Glomerular visceral epithelial cell (primary cell): ENCODE measurements around the gene RTN4R.

ENCODE experiments used
- DNase-seq: peaks from one replicate; pipeline ENCODE4 v3.0.0-alpha.2; 2016; ENCODE audit errors: extremely low spot score

The RTN4R gene

DNA sequence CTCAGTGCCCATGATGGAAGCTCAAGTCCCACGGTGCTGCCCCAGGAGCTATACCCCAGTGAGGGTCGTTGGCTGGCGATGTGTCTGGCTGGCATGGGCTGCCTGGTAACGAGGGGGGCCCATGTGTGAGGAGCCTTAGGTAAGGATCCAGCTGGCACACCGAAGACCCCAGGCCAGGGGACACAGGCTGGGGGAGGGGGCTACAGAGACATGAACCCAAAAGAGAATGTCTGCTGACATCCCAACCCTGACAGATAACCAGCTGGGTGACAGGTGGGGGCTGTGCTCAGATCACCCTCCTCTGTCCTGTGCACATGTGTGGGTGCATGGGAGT lies 39.2 kb downstream of the RTN4R start:
- DNase-seq, result no peak

DNA sequence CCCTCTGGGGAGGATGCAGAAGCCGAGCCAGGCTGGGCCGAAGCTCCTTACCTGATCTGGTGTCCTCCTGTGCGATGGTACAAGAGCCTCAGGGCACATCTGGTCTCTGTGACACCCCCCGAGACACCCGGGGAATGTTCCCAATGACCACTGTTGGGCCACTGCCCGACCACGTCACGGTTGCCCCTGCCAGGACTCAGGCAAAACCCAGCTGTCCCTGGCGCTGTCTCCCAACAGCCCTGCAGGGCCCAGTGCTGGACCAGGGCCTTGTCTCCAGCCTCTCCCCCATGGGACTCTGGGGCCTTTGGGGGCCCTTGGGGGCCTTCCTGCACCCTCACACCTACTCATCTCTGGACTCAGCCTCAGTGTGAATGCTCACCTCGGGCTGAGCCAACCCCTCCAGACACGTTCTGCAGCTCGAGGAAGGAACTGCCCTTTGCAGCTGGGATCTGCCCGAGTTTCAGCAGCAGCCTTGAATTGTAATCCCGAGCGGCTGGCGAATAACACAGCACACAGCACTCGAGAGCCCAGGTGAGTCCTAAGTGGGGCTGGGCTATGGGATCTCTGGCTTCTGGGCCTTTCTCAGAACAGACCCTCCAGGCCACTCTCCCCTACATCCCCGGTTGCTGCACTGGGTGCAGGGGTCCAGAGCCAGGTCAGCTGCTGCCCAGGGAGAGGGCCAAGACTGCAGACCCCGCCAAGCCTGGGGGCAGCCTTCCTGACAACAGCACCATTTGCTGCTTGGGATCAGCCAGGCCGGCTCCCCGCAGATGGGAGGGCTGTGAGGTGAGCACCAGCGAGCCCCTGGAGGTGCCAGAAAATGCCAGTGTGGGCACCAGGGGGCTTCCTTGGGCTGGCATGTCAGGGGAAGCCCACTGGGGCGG lies 39.8 kb downstream of the RTN4R start:
- DNase-seq, result no peak

DNA sequence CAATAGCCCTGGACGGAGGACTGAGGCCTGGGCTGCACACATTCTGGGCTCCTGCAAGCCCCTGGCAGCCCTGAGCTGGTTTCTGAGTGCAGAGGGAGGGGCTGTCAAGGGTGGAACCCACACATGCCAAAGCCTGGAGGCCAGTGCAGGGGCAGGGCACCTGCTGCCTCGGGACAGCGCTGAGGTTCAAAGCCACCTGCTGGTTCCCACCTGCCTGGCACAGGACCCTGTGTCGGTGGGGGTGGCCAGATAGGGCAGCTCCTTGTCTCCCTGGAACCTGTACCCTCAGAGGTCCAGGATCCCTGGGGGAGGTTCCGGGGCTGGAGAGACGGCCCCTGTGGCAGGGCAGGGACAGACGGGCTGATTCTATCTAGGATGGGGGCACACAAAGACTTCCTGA lies 40.8 kb downstream of the RTN4R start:
- no peak for DNase-seq

DNA sequence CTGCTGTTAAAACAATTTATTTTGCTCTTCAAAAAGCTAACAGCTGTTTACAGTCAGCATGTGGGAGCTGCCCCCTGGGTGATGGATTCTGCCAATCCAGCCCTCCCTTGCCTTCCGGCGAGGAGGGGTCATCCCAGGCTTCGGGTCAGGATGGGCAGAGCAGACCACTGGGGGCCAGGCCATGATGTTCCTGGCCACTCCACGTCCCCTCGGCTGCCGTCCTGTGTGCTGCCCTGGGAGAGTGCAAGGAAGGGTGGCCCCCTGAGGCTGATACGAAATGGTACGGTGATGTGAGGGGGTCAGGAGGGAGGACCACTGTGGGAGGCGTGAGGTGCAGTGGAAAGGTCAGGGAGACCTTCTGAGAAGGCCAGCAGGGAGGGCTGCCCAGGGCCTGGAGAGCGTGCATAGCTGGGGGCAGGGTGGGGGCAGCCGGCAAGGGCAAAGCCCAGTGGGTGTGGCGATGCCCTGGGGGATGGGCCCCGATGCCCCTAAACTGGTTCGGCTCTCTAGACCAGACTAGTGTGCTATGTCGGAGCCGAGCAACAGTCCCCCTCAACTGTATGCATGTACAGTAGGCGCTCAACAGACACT lies 41.3 kb downstream of the RTN4R start:
- no peak for DNase-seq

DNA sequence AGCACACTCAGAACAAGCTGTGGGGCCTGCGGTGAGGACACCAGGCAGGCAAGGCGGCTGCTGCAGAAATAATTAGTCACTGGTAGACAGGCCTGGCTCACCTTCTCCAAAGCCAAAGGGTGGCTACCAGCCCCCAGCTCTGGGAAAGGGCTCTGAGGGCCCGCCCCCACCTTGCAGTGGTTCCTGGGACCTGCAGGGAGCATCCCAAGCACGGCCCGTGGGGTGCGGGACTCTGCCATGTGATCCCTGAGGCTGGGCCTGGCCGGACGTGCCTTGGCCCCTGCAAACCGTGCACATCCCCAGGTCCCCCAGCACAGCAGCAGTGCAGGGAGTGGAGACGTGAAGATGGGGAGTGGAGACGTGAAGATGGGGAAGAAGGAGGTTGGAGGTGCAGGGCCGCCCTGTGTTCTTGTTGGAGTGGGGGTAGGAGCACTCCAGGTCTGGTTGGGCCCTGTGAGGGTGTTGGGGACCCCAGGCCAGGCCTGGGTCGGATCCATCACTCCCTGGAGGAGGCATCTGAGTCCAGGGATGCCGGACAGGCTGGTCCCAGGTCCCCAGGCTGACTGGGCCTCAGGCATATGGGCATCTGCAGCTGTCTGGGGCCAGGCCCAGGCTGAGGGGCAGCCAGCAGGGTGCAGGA lies 41.9 kb downstream of the RTN4R start:
- no peak for DNase-seq

DNA sequence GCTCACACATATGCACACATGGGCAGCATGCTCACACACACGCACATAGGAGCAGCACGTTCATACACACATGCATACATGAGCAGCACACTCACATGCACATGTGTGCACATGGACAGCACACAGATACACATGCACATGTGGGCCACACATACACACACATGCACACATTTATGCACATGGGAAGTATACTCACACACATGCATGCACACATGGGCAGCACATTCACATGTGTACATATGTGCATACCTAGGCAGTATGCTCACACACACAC lies 42.5 kb downstream of the RTN4R start:
- DNase-seq, result no peak

DNA sequence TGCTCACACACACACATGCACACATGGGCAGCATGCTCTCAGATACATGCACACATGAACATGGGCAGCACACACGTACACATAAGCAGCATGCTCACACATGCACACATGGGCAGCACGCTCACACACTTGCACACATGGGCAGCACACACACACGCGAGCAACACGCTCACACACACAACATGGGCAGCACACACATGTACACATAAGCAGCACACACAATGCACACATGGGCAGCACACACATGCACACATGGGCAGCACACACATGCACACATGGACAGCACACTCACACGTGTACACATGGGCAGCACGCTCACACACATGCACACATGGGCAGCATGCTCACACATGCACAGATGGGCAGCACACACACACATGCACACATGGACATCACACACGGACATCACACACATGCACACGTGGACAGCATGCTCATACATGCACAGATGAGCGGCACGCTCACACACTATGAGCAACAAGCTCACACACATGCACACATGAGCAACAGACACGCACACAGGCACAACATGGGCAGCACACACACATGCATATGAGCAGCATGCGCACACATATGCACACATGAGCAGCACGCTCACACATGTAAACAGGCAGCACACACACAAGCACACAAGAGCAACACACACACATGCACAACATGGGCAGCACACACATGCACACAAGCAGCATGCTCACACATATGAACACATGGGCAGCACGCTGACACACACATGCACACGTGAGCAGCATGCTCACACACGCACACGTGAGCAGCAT lies 43.0 kb downstream of the RTN4R start:
- no peak for DNase-seq

DNA sequence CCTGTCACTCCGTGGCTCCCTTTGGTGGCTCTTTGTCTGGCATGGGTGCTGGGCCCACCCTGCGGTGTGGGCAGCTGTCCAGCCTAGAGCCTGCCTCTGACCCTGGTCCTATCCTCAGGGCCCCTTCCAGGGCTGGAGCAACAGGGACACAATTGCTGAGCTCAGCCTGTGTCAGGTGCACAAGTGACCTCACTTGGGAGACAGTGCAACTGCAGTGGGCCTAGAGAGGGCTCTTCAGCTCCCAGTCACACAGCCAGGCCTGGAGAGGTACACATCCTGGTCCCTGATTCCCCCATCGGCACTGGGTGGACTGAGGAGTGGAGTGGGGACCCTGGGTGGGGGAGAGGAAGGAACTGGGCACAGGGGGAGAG lies 43.9 kb downstream of the RTN4R start:
- DNase-seq, result no peak

DNA sequence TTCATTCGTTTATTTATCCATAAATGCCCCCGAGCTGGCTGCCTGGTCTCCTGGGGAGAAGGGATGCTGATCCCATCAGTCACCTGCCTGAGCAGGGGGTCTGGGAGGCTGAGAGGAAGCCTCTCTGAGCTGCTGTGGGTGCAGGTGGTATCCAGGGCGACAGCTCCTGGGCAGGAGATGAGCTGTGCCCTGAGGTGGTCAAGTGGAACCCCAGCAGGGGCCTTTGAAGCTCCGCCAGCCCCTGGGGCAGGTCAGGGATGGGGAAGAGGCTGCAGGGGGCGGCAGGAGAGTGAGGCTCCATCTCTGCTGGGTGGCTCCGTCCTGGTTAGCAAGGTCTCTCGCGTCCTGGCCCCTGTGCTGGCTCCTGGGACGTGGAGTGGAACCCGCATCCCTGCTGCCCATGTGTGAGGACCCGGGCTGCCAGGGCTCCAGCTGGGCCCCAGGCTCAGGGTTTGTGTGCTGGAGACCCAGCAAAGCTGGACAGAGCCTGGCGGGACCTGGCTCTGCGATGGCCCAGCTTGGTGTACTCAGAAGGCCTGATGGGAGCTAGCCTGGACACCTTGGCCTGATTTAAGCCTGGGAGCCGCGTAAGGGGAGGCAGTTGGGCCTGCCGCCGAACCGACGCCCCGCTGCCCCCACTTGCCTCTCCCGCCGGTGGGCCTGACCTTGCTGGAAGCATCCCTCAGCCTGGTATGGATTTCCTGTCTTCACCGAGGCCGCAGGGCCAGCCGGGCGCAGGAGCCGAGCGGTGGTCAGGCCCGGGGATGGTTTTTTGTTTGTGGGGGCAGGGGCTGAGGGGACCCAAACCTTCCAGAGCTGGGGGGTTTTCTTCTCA lies 44.5 kb downstream of the RTN4R start:
- DNase-seq, result no peak

DNA sequence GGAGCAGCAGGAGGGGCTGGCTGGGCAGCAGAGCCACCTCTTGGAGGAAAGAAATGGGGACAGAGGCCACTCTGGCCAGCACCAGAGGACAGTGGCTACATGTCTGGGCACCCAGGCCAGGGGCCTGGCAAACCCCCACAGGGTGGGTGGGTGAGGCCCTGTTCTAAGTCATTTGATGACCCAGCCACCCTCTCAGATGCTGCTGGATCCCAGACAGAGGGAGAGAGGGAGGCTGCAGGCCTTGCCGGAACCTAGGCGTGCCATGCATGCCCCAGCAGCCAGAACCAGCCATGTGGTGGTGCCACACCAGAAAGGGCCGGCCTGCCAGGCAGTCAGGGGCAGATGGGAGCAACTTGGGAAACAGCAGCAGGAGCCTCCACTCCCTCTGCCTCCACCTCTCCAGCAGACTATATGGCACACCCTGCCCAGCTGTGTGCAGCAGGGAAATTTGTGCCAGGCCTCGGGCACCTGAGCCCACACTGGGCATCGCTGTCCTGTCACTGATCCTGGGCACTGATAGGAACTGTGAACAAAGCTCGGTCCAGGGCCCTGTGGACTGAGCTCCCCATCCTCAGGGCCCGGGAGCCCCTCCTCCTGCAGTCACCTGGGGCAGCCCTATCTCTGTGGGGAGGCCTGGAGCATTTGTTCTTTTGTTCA lies 45.2 kb downstream of the RTN4R start:
- DNase-seq, result no peak

DNA sequence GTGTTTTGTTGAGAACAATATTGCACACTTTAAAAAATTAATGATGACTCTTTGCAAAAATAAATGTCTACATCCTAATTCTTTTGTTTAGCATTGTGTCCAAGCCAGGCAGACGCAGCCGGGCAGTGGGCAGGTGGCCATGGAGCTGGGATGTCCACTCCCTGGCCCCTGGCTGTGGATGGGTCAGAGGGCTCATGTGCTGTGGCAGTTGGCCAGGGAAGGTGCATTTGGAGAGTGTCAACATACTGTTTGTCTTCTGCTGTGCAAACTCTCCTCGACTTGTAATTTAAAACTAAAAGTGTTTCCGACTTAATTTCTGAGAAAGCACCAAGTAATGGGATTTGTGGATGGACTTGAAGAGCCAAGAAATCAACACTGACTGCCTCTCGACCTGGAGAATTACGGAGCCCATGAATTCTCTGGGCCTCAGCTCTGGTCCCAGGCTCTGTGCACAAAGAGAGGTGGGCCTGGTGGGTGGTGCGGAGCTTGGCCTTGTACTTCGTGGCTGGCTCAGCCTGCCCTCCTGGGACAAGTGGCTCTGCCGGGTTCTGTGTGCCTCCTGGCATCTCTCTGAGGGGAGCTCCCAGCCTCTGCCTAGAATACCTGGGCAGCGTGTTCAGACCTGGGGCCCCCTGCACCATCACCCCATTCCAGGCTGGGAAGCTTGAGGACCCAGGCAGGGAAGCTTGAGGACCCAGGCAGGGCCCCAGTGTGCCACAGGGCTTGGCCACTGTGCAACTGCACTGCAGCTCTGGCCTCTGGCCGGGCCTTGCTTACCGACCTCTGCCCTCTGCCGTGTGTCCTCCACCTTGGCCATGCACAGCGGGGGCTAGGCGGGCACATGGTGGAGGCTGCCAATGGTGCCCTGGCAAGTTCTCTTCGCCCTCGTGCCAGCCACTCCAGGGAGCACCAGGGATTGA lies 46.4 kb downstream of the RTN4R start:
- DNase-seq, result no peak

DNA sequence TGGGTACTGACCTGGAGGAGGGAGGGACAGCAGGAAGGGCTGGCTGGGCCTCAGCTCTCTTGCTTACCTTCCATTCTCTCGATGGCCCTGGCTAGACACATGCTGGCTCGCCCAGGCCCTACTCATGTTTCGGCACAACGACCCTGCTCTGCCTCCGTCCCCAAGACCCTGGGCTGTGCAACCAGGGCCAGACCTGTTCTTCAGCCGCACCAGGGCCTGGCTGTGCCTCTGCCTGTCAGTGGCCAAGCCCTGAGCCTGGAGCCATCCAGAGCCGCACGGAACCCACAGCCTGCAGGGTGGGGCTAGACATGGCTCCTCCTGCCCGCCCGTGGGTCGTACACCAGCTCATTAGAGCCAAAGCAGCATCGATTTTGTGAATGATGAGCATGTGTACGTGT lies 47.5 kb downstream of the RTN4R start:
- DNase-seq, result no peak

DNA sequence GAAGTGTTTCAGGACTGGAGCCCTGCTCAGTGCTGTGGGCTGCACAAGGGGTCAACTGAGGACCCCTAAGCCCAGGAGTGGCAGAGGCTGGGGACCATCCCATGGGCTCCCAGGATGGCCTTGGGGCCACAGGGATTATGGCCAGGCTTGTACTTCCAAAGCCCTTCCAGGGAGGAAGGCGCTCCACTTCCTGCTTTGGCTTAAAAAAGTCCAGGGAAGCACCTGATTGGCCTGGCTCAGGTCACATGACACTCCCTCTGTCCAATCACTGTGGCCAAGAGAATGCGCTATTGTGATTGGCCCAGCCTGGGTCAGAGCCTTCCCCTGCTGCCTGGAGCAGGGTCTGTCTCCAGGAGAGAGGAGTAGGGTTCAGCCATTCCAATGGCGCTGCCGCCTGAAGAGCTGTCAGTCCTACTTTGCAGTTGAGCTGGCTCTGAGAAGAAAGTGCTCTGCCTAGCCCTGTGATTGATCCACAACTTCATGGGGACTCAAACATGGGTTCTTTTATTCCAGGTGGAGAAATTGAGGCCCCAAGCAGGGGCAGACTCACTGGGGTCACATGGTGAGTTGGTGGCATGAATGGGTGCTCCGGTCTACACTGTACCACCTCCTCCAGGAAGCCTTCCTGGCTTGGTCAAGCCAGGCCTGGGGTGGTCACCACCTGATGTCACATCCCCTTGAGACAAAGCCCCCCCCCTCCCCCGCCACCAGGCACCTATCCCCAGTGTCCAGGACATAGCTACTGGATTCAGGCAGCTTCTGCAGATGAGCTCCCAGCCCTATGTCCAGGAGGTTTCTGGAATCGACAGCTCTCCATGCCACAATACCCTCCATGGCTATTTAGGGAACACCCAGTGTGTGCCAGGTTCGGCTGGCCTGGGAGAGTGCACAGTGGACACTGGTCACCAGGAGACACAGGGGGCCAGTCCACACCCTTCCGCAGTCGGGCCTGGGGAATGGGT lies 48.2 kb downstream of the RTN4R start:
- no peak for DNase-seq

DNA sequence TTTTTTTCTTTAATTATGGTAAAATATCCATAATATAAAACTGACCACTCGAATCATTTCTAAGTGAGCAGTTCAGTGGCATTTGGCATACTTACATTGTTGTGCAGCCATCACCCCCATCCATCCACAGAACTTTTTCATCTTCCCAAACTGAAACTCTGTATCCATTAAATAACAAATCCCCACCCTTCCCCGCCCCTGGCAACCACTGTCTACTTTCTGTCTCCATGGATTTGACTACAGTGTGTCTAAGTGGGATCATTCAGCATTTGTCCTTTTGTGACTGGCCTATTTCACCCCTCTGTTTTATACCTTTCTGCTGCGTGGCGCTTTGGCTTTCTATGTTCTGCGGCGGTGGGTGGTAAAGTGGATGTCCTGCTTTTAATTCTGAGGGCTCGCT lies 49.1 kb downstream of the RTN4R start:
- no peak for DNase-seq

DNA sequence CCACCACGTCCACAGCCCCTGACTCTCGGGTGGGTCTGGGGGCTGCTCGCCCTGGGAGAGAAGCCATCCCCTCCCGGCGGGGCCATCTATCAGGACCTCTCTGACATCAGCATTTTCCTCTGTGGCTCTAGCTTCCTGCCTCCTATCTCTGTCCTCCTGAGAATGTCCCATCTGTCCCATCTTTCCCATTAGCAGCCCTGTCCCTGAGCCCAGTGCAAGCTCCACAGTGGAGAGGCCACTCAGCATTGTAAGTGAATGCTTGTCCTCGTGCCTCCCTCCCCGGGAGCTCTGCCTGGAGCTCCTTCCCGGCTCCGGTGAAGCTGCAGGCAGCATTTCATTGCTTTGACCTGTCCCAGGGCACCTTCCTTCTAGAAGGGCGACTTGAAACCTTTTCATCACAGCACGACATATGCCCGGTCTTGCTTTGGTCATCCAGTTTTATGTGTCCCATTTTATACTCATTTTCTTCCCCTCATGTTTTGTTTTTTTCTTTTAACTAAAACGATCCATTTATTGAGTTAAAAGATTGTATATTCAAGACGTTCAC lies 49.7 kb downstream of the RTN4R start:
- DNase-seq, result no peak

DNA sequence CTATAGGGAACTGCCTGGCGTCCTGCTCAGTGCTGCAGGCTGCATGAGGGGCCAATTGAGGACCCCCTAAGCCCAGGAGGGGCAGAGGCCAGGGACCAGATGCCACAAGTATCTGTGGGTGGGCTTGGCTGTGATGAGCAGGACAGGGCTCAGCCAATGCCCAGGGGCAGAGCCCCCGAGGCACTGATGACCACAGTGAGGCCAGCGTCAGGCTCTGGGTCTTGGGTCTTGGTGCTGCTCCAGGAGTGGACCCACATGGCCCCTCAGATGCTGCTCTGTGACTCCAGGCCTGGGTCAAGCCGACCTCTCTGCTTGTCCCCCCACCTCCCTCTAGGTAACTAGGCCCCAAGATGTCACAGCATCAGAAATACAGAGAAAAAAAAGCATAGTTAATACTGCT lies 50.6 kb downstream of the RTN4R start:
- no peak for DNase-seq

DNA sequence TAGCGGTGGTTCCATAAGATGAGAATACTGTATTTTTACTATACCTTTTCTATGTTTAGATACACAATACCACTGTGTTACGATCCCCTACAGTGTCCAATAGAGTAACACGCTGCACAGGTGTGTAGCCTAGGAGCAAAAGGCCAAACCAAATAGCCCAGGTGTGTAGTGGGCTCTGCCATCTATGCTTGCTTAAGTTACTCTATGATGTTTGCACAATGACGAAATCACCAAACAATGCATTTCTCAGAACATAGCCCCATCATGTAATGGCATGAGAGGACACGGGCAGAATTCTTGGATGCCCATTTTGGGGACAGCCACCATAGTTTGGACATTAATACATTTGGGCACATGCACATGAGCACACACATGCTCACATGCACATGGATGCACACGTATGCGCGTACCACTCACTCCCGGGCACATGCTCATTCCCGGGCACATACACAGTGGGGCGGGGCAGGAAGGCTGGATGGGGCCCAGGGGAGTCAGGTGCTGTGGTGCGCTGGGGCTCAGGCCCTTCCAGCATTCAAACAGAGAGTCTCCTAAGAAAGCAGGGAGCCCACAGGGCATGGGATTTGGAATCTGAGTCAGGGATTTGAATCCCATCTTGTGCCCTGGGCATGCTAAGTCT lies 51.1 kb downstream of the RTN4R start:
- no peak for DNase-seq

DNA sequence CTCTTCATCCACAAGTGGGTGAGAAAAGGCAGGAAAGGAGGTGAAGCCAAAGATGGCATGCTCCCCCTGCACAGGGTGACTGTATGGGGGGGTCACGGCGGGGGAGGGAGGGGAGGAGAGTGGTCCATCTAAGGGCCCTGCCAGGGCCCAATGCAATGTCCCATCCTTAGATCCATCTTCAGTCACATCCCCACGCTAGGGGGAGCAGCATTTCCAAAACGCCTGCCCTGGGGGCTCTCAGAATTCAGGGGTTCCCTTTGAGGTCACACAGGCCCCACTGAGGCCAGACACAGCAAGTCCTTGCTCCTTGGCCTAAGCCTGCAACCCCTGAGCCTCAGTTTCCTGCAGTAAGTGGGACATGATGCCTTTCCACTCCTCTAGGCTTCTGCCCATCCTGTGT lies 52.4 kb downstream of the RTN4R start:
- DNase-seq, result no peak
